Stimulated activated CD4-positive, alpha-beta T cell treated with anti-CD3 and anti-CD28 coated beads, Interleukin-2, amount 100 ng/mL, for 4 hours (primary cell): ENCODE measurements around the gene PDCD1LG2.
"Not testable (repeated sequence)": the region's sequence is repeated elsewhere in the genome, so short reads cannot be mapped to it uniquely, and the experiment has no call there.

Experiments
- DNase-seq: peaks from one replicate; pipeline ENCODE4 v3.0.0-alpha.2; 2020; ENCODE audit warnings: low read depth

Gene PDCD1LG2

GRCh38 chr9:5510360-5510931 is at the start of gene PDCD1LG2:
PDCD1LG2 (plus strand) TSS chr9:5510531; CDS start chr9:5522547, 12,016 bp downstream.
- DNase-seq = no peak

- not testable (repeated sequence) for DNase-seq
Measured at GRCh38 chr9:5464831-5465330, 45.5 kb upstream of the PDCD1LG2 start.

GRCh38 chr9:5466005-5466404 is 44.3 kb upstream of the PDCD1LG2 start:
- DNase-seq = no peak

- DNase-seq = no peak
Measured at GRCh38 chr9:5466766-5467165, 43.6 kb upstream of the PDCD1LG2 start.

- no peak for DNase-seq
Measured at GRCh38 chr9:5468850-5469249, 41.5 kb upstream of the PDCD1LG2 start.

GRCh38 chr9:5470122-5470521 is 40.2 kb upstream of the PDCD1LG2 start:
- DNase-seq = no peak

GRCh38 chr9:5470816-5471215 is 39.5 kb upstream of the PDCD1LG2 start:
- DNase-seq = no peak

GRCh38 chr9:5475611-5476010 is 34.7 kb upstream of the PDCD1LG2 start:
- DNase-seq = not testable (repeated sequence)

GRCh38 chr9:5478206-5478605 is 32.1 kb upstream of the PDCD1LG2 start:
- no peak for DNase-seq

GRCh38 chr9:5479994-5480694 is 30.2 kb upstream of the PDCD1LG2 start:
- DNase-seq = no peak

GRCh38 chr9:5480919-5481318 is 29.4 kb upstream of the PDCD1LG2 start:
- no peak for DNase-seq

GRCh38 chr9:5481322-5482040 is 28.9 kb upstream of the PDCD1LG2 start:
- DNase-seq = no peak

- DNase-seq = no peak
Measured at GRCh38 chr9:5482194-5482593, 28.1 kb upstream of the PDCD1LG2 start.

- DNase-seq = no peak
Measured at GRCh38 chr9:5483306-5483705, 27.0 kb upstream of the PDCD1LG2 start.

GRCh38 chr9:5485378-5486085 is 24.8 kb upstream of the PDCD1LG2 start:
- no peak for DNase-seq

- DNase-seq = no peak
Measured at GRCh38 chr9:5486988-5487387, 23.3 kb upstream of the PDCD1LG2 start.

GRCh38 chr9:5488221-5489008 is 21.9 kb upstream of the PDCD1LG2 start:
- DNase-seq = no peak

- no peak for DNase-seq
Measured at GRCh38 chr9:5489630-5490490, 20.5 kb upstream of the PDCD1LG2 start.

- DNase-seq = no peak
Measured at GRCh38 chr9:5492965-5493678, 17.2 kb upstream of the PDCD1LG2 start.
